ENCODE measurements around the gene COQ5. TPM values are rescaled to one million over a fixed set of nuclear protein-coding genes. Genes with fewer than 3 reads are reported as not detected.

Gene COQ5
- total and polyA plus RNA-seq, 4 donors, result 25.0 to 33.6 (median 30.6) TPM

- no peak overlapping the region for H3K9ac ChIP-seq (ENCODE audit: low read depth in 1 of 2, low read length in 2 of 2)
- 99% methylated on average over 1 of the region's 1 CpG for WGBS
- no peak overlapping the region for H3K4me3 ChIP-seq (ENCODE audit: low read depth in 1 of 3, low read length in 3 of 3)
- no peaks in the 10 kb centered on the region for H3K36me3 ChIP-seq (ENCODE audit: control insufficient read depth in 4 of 4, insufficient read depth in 3 of 4, low read depth in 1 of 4, low read length in 3 of 4)
- no peaks in the 10 kb centered on the region for H3K4me1 ChIP-seq (ENCODE audit: control insufficient read depth in 4 of 4, insufficient read depth in 4 of 4, low read length in 3 of 4)
- H3K27ac ChIP-seq (ENCODE audit: low read depth in 1 of 2, low read length in 2 of 2), result no peak overlapping the region
- no peak for DNase-seq (ENCODE audit: low spot score)
- H3K9me3 ChIP-seq (ENCODE audit: control insufficient read depth in 4 of 4, low read length in 3 of 4), result no peaks in the 10 kb centered on the region
- H3K27me3 ChIP-seq (ENCODE audit: control insufficient read depth in 4 of 4, insufficient read depth in 4 of 4, low read length in 3 of 4), result no peaks in the 10 kb centered on the region
- no peak for TF ChIP-seq HNF4A (conservative IDR thresholded peaks at IDR 0.05)
- no peak for TF ChIP-seq MAX (IDR thresholded peaks at IDR 0.05)
- TF ChIP-seq TAF1 (conservative IDR thresholded peaks at IDR 0.05), result no peak
- no peak for TF ChIP-seq ATF3 (IDR thresholded peaks at IDR 0.05)
- no peak for TF ChIP-seq SP1 (IDR thresholded peaks at IDR 0.05)
- TF ChIP-seq JUND (IDR thresholded peaks at IDR 0.05), result no peak
- no peak for TF ChIP-seq RXRA (IDR thresholded peaks at IDR 0.05)
- no peak for TF ChIP-seq HNF4G (IDR thresholded peaks at IDR 0.05)
- TF ChIP-seq CTCF (IDR thresholded peaks at IDR 0.05; ENCODE audit: low read depth, low read length, missing input control), result no peak
- TF ChIP-seq EGR1 (IDR thresholded peaks at IDR 0.05; ENCODE audit: low read depth in 2 of 2), result no peak
- TF ChIP-seq FOXA2 (IDR thresholded peaks at IDR 0.05), result no peak
- TF ChIP-seq REST (IDR thresholded peaks at IDR 0.05), result no peak
- TF ChIP-seq NR2F2 (IDR thresholded peaks at IDR 0.05), result no peak
- TF ChIP-seq ZBTB33 (IDR thresholded peaks at IDR 0.05), result no peak
These were observed 53.3 kb downstream of the COQ5 start for GRCh38 chr12:120475643-120476042.

- no peak overlapping the region for H3K9ac ChIP-seq (ENCODE audit: low read depth in 1 of 2, low read length in 2 of 2)
- no peaks in the 10 kb centered on the region for H3K36me3 ChIP-seq (ENCODE audit: control insufficient read depth in 4 of 4, insufficient read depth in 3 of 4, low read depth in 1 of 4, low read length in 3 of 4)
- no peak overlapping the region for H3K4me3 ChIP-seq (ENCODE audit: low read depth in 1 of 3, low read length in 3 of 3)
- no peaks in the 10 kb centered on the region for H3K27me3 ChIP-seq (ENCODE audit: control insufficient read depth in 4 of 4, insufficient read depth in 4 of 4, low read length in 3 of 4)
- H3K9me3 ChIP-seq (ENCODE audit: control insufficient read depth in 4 of 4, low read length in 3 of 4), result no peaks in the 10 kb centered on the region
- WGBS, result 51% methylated on average over 2 of the region's 2 CpGs
- no peak for DNase-seq (ENCODE audit: low spot score)
- peaks cover 0 to 7% (median 4%) of the 10 kb centered on the region in 4 donors for H3K4me1 ChIP-seq (ENCODE audit: control insufficient read depth in 4 of 4, insufficient read depth in 4 of 4, low read length in 3 of 4)
- TF ChIP-seq JUND (IDR thresholded peaks at IDR 0.05), result no peak
- TF ChIP-seq RXRA (IDR thresholded peaks at IDR 0.05), result no peak
- no peak for TF ChIP-seq HNF4A (conservative IDR thresholded peaks at IDR 0.05)
- H3K27ac ChIP-seq (ENCODE audit: low read depth in 1 of 2, low read length in 2 of 2), result no peak overlapping the region
These were observed 54.4 kb downstream of the COQ5 start for GRCh38 chr12:120474616-120474960.
